GM19455 (cell line): Measurements from ENCODE around the gene ARHGAP32.
A peak's percentile ranks its signal among the peaks of the same experiment; 100 is the strongest.

ENCODE experiments used
- ATAC-seq: cut with Tn5 transposase; IDR thresholded peaks from one replicate; pipeline ENCODE4 v1.9.1; 2021; ENCODE audit not compliant: unreplicated experiment

Gene ARHGAP32

GRCh38 chr11:129117595-129118350, 74.4 kb downstream of the ARHGAP32 start:
- peak; percentile 60 for ATAC-seq

- no peak for ATAC-seq
Observed at GRCh38 chr11:129115652-129116586, 76.2 kb downstream of the ARHGAP32 start.

- no peak for ATAC-seq
Observed at GRCh38 chr11:129109701-129110100, 82.4 kb downstream of the ARHGAP32 start.

- no peak for ATAC-seq
Observed at GRCh38 chr11:129106788-129107187, 85.3 kb downstream of the ARHGAP32 start.

GRCh38 chr11:129102756-129103155, 89.4 kb downstream of the ARHGAP32 start:
- ATAC-seq: no peak

- no peak for ATAC-seq
Observed at GRCh38 chr11:129102225-129102624, 89.9 kb downstream of the ARHGAP32 start.

GRCh38 chr11:129093283-129093682, 98.8 kb downstream of the ARHGAP32 start:
- no peak for ATAC-seq

- ATAC-seq: no peak
Observed at GRCh38 chr11:129090056-129090455, 102.1 kb downstream of the ARHGAP32 start.

- ATAC-seq: no peak
Observed at GRCh38 chr11:129089279-129089678, 102.8 kb downstream of the ARHGAP32 start.

- ATAC-seq: no peak
Observed at GRCh38 chr11:129086976-129087375, 105.1 kb downstream of the ARHGAP32 start.

- no peak for ATAC-seq
Observed at GRCh38 chr11:129077191-129077590, 114.9 kb downstream of the ARHGAP32 start.

GRCh38 chr11:129075757-129076156, 116.4 kb downstream of the ARHGAP32 start:
- ATAC-seq: no peak

- no peak for ATAC-seq
Observed at GRCh38 chr11:129067454-129067853, 124.7 kb downstream of the ARHGAP32 start.

GRCh38 chr11:129066229-129066628, 125.9 kb downstream of the ARHGAP32 start:
- ATAC-seq: no peak

GRCh38 chr11:129063118-129063517, 129.0 kb downstream of the ARHGAP32 start:
- ATAC-seq: no peak

- ATAC-seq: no peak
Observed at GRCh38 chr11:129061492-129062230, 130.5 kb downstream of the ARHGAP32 start.

- ATAC-seq: no peak
Observed at GRCh38 chr11:129056916-129057315, 135.2 kb downstream of the ARHGAP32 start.

- no peak for ATAC-seq
Observed at GRCh38 chr11:129055196-129055595, 136.9 kb downstream of the ARHGAP32 start.

- ATAC-seq: no peak
Observed at GRCh38 chr11:129048911-129049310, 143.2 kb downstream of the ARHGAP32 start.

GRCh38 chr11:129045150-129045549, 147.0 kb downstream of the ARHGAP32 start:
- ATAC-seq: no peak

GRCh38 chr11:129042503-129042902, 149.6 kb downstream of the ARHGAP32 start:
- ATAC-seq: no peak
